Stimulated activated naive CD4-positive, alpha-beta T cell treated with Interleukin-2 at 50 U/mL for 16 hours (primary cell): Measurements from ENCODE around the gene HOXD10.

ENCODE experiments used
- DNase-seq: peaks from one replicate; lab custom pipeline; 2025; lab: John Stamatoyannopoulos, UW

Gene HOXD10

GRCh38 chr2:176082824-176083751 is 33.5 kb upstream of the HOXD10 start:
- no peak for DNase-seq

GRCh38 chr2:176083796-176084261 is 32.7 kb upstream of the HOXD10 start, which contains the start of gene EVX2:
EVX2 (minus strand) TSS chr2:176083962; CDS start chr2:176083776, 186 bp downstream.
- DNase-seq = no peak

- no peak for DNase-seq
Measured at GRCh38 chr2:176084611-176085119, 31.9 kb upstream of the HOXD10 start.

GRCh38 chr2:176085120-176085788 is 31.3 kb upstream of the HOXD10 start:
- no peak for DNase-seq

GRCh38 chr2:176085861-176086771 is 30.5 kb upstream of the HOXD10 start:
- DNase-seq = no peak

GRCh38 chr2:176087330-176088047 is 29.1 kb upstream of the HOXD10 start:
- DNase-seq = no peak

GRCh38 chr2:176088048-176088936 is 28.3 kb upstream of the HOXD10 start:
- DNase-seq = no peak

GRCh38 chr2:176088937-176089842 is 27.4 kb upstream of the HOXD10 start:
- no peak for DNase-seq

- DNase-seq = no peak
Measured at GRCh38 chr2:176089843-176090395, 26.7 kb upstream of the HOXD10 start.

GRCh38 chr2:176090862-176091261 is 25.7 kb upstream of the HOXD10 start:
- DNase-seq = no peak

- DNase-seq = no peak
Measured at GRCh38 chr2:176091329-176092258, 25.0 kb upstream of the HOXD10 start.

- DNase-seq = no peak
Measured at GRCh38 chr2:176092270-176093144, 24.1 kb upstream of the HOXD10 start, which contains the start of gene HOXD13. HOXD13 (plus strand) TSS chr2:176092721; CDS start chr2:176092891, 170 bp downstream.

- DNase-seq = no peak
Measured at GRCh38 chr2:176093145-176093897, 23.3 kb upstream of the HOXD10 start.

GRCh38 chr2:176093898-176094249 is 22.7 kb upstream of the HOXD10 start:
- DNase-seq = no peak

GRCh38 chr2:176094349-176094748 is 22.2 kb upstream of the HOXD10 start:
- DNase-seq = no peak

- no peak for DNase-seq
Measured at GRCh38 chr2:176095421-176095820, 21.2 kb upstream of the HOXD10 start.
